GM18907 (cell line): ENCODE measurements around the gene RAD51B.
"Not testable (repeated sequence)": the region's sequence is repeated elsewhere in the genome, so short reads cannot be mapped to it uniquely, and the experiment has no call there.

Source experiments
- ATAC-seq: cut with Tn5 transposase; IDR thresholded peaks from one replicate; pipeline ENCODE4 v1.9.1; 2021; ENCODE audit warnings: mild to moderate bottlenecking, moderate library complexity; ENCODE audit not compliant: unreplicated experiment

Gene RAD51B

GRCh38 chr14:68016255-68016914 is 196.8 kb downstream of the RAD51B start:
- no peak for ATAC-seq

DNA sequence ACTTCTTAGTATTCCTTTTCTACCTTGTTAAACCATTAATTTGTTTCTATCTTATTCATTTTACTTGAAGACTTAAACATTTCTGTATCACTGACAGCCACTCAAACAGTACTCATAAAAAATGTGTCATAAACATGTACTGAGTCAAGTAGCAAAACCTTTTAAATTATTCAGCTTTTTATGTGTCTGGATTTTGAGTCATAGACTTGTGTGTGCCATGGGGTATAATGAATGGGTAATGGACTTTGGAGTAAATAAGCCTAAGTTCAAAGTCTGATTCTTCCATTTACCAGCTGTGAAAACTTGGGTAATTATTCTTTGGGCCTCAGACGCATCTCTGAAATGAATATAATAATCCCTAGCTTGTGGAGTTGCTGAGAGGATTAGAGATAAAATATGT is 199.0 kb downstream of the RAD51B start:
- ATAC-seq: no peak

DNA sequence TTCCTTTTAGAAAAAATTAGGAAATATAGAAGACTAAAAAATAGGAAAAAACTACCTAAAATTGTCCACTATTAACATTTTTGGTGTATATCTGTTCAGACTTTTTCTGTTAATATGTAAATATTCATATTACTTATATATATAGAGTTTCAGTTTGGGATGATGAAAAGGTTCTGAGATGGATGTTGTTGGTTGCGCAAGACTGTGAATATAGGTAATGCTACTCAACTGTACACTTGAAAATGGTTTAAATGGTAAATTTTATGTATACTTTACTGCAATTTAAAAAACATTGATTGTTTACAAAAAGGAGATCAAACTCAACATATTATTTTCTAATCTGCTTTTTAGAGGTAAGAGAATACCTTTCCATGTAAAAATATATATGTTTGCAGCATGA is 200.9 kb downstream of the RAD51B start:
- no peak for ATAC-seq

DNA sequence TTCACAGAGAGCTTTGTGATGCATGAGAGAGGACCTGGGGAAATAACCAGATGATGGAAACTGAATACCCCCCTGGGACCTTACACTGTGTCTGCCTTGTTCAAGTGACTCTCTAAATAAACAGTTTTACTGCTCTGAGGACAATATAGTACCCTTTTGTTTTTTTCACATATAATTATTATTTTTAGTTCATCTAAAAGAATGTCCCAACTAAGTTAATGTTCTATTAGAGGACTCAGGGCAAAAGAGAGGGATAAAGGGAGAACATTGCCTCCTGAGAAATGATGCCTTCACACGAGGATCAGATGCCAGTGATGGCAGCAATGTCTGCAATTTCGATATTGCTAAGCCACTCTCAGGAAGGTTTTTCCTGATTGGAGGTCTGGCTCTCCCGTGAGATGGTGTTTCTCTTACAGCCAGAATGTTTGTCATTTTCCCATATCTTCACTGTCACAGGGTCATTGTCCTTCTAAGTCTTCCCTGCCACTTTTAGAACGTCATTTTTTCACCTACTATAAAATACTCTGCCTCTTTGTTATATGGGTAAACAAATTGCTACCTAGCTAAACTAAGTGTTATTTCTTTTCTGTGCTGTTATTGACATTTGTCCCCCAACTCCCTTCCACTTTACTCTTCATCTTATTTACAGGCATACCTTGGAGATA is 201.6 kb downstream of the RAD51B start:
- no peak for ATAC-seq

GRCh38 chr14:68027276-68027675 is 207.7 kb downstream of the RAD51B start:
- no peak for ATAC-seq

- no peak for ATAC-seq
Observed at GRCh38 chr14:68028075-68028474, 208.5 kb downstream of the RAD51B start.

GRCh38 chr14:68031011-68031410 is 211.4 kb downstream of the RAD51B start:
- ATAC-seq: not testable (repeated sequence)

DNA sequence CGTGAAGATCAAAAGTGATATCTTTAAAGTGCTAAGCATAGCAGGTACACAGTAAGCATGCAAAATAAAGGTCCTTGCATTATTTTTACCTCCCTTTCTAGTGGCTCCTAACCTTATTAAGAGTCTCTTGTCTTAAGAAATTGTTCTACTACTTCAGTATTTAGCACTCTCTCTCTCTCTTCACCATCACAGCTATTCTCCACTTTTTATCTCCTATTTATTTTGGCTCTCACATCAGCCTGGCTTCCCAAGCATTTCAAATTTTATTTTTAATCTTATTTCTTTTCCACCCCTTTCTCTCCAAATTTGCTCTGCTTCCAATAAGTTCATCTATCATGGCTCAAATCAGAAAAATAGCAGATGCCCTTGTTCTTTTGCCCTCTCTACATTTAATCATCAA is 212.6 kb downstream of the RAD51B start:
- no peak for ATAC-seq

- ATAC-seq: no peak
Observed at GRCh38 chr14:68033336-68033932, 213.9 kb downstream of the RAD51B start.

DNA sequence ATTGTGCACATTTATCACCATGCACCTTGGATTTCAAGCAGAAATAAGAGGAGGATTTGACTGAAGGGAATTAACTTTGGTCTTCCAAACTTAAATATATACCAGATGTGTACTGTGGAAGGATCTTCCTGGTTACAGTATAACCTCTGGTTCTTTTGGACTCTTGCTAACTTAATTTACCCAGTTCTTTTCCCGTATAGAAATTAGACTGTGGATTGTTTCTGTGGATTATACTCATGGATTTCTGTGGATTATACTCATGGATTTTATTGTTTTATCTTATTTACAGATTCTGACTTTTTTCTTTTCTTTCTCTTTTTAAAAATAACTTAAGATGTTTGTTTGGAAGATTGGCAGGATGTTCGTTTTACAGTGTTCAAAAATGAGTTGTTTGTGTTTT is 215.3 kb downstream of the RAD51B start:
- no peak for ATAC-seq

GRCh38 chr14:68036202-68036601 is 216.6 kb downstream of the RAD51B start:
- ATAC-seq: no peak

DNA sequence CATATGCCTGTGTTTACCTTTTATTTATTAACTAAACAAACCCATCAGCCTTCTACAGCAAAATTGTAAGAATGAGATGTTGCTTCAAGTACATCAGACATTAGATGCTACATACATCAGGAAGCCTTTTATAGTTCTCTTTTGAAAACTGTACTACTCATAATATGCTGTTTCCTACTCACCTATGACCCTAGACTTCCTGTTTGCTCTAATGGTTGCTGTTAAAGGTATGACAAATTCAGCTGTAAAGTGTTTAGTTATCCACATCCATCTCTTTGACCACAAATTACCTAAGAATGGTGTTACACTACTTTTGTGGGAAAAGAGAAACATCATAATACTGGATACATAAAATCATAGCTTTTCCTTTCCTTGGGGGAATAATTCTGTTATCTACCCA is 220.0 kb downstream of the RAD51B start:
- ATAC-seq: no peak

GRCh38 chr14:68040633-68041369 is 221.2 kb downstream of the RAD51B start:
- no peak for ATAC-seq

DNA sequence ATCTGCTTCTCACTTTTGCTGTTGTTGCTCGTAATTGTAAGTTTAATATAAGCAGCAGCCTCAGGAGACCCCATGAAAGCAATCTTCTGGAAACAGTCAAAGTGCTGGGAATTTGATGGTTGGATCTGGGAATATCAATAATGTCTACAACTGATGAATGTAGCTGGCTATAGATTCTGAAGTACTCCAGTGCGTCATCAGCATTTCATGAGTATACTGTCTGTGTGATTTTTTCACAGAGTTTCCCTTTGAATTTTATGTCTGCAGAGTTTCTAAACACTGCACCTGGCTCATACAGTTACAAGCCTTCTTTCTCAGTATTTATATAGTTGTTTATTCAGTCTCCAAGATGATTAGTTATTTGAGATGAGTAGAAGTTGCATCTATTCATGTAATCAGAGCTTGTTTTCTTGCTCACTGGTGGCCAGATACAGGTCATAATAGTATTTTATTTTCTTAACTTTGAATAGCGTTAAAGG is 222.3 kb downstream of the RAD51B start:
- ATAC-seq: no peak

DNA sequence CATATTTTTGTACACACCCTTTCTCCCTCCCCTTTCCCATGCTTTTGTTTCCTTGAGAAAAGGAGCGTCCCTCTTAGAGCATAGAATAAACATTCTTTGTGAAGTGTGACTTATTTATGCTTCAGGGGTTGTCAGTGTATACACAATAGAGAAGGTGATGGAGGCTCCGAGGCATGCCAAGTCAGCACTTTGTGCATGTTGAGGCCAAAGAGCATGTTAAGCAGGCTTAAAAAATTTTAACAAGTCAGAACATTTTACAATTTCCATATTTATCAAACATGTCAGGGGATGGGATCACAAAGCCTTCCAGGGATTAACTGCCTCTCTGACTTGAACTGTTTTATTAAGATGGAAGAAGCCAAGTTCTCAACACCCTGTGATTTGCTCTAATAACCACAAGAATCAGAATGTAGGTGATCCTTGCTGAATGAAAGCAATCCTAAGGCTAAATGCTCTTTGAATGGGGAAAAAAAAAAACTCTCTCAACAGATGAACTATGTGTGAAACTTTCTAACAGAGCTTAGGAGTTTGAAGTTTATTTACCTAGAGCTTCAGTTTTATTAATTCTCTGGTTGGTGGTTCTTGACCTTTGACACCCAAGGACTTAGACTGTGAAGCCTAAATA is 223.1 kb downstream of the RAD51B start:
- ATAC-seq: no peak

DNA sequence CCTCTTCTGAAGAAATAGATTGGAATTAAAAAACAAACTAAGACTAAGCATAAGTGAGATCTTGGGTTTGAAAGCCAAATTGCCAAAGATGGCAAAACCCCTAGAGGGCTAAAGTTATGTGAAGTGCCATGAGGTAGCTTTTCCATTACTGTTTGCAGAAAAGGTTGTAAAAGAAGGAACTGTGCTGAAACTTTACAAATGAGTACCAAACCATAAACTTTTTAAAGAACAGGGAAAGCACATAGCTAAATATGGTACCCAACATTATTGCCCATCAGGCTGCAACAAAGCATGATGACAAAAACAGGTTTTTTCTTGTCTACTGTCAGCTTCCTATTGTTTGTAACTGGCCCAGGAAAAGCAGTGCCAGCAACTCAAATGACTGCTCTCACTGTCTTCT is 224.2 kb downstream of the RAD51B start:
- no peak for ATAC-seq

- ATAC-seq: no peak
Observed at GRCh38 chr14:68047906-68048305, 228.3 kb downstream of the RAD51B start.

GRCh38 chr14:68048815-68049214 is 229.2 kb downstream of the RAD51B start:
- ATAC-seq: not testable (repeated sequence)

DNA sequence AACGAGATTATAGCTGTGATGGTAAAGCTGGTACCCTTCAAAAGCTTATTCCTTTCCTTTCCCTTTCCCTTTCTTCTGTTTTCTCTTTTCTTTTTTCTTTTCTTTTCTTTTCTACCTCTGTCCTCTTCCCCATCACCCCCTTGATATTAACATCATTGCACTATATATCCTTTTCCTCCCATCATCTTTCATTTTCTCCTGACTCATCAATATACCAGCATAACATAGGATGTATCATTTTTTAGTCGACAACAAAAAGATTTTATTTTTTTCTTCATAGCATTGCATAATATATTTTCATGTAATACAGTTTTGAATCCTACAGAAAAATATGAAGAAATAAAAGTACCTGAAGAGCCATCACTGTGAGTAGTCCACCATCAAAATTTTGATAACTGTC is 230.6 kb downstream of the RAD51B start:
- ATAC-seq: no peak

- no peak for ATAC-seq
Observed at GRCh38 chr14:68051146-68051545, 231.6 kb downstream of the RAD51B start.

GRCh38 chr14:68060198-68060597 is 240.6 kb downstream of the RAD51B start:
- no peak for ATAC-seq
